GM12872 (cell line): ENCODE data around the gene MUCL3.

ENCODE experiments used
- CTCF ChIP-seq: IDR thresholded peaks from 3 replicates; pipeline ENCODE4 v1.5.1; 2011; ENCODE audit warnings: low read depth, mild to moderate bottlenecking, low read length, moderate library complexity; ENCODE audit not compliant: insufficient read depth

MUCL3 gene

DNA sequence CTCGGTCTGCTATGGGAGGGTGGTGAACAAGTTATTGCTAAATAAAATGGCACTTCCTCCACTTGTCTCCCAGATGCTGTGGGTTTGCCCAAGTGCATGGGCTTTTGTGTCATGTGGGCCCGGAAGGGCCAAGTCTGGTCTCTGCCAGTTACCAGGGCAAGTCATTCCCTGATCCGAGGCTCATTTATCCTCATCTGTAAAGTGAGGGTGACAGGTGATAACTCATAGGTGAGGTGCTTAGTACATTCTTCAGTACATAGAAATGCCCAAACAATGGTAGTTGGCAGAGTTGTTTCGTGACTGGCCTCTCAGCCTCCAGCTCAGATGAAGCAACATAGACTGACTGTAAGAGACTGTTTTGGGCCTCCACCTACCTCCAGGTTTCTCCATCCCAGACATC lies 2.0 kb upstream of the MUCL3 start:
- no peak for TF ChIP-seq CTCF

GRCh38 chr6:30939473-30939872 lies 1.3 kb upstream of the MUCL3 start:
- TF ChIP-seq CTCF = no peak

- TF ChIP-seq CTCF = no peak
Observed at GRCh38 chr6:30942338-30943060, 1.7 kb downstream of the MUCL3 start.

DNA sequence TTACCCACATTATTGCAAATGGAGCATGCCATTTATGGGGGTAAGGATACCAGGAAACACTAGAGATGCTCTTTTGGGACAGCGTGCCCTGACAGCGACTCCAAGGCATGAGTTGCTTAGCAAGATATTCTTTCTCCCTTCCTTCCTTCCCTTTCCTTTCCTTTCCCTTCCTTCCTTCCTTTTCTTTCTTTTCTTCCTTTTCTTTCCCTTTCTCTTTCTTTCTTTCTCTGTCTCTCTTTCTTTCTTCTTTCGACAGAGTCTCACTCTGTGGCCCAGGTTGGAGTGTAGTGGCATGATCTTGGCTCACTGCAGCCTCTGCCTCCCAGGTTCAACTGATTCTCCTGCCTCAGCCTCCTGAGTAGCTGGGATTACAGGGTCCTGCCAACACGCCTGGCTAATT lies 3.3 kb downstream of the MUCL3 start:
- no peak for TF ChIP-seq CTCF

- no peak for TF ChIP-seq CTCF
Observed at GRCh38 chr6:30945281-30945680, 4.5 kb downstream of the MUCL3 start.

GRCh38 chr6:30947231-30947630 lies 6.5 kb downstream of the MUCL3 start:
- no peak for TF ChIP-seq CTCF

DNA sequence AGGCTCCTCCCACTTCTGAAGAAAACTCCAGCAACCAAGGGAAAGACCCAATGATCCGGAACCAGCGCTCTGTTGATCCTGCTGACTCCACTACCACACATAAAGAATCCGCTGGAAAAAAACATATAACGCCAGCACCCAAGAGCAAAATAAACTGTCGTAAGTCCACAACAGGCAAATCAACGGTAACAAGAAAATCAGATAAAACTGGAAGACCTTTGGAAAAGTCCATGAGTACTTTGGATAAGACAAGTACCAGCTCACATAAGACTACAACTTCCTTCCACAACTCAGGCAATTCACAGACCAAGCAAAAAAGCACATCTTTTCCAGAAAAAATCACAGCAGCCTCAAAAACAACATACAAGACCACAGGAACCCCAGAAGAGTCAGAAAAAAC lies 8.0 kb downstream of the MUCL3 start:
- TF ChIP-seq CTCF = no peak
